ENCODE results near the gene METTL23. TPM values are rescaled to one million over a fixed set of nuclear protein-coding genes. Genes with fewer than 3 reads are reported as not detected.
"Not testable (repeated sequence)": the region's sequence is repeated elsewhere in the genome, so short reads cannot be mapped to it uniquely, and the experiment has no call there.

METTL23 gene
- polyA plus RNA-seq, 6 donors from 2014 or later = 119 to 177 (median 143) TPM

DNA sequence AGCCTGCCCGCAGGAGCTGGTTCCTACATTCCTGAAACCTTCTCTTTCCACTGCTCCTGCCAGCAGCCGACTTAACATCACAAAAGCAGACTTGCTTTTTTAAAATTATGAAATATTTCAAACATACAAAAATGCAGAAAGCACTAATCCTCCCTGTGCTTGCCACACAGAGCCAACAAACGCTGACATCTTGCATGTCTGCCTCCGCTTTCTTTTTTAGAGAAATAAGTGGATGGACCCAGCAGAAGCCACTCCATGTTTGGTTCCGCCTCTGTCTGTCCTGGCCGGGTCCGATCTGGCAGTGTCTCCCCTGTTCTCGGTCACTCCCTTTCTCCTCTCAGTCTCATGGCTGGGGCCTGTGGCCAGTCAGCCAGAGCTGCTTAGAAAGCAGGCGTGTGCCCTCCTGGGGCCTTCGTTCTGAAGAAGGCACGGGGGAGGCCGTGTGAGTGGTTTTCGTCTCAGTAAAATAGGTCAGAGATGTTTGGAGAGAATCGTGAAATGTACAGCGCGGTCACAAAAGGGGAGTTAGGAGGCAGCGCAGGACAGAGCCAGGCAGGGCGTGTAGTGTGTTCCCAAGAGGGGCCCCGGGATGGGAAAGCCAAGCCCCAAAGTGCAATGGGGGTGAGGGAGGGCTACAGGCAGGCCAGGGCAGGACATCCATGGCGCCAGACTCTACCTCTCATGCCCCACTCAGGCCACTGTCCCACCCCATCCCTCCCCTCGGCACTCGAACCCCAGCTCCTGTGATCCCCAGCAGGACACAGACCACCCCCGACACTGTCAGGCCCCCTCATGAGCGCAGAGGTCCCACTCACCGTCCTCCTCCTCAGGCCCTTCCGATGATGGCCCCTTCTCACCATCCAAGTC, 39.1 kb upstream of the METTL23 start:
- Mint-ChIP-seq H3K27ac (no peak overlapping the region), H3K9me3 (no peaks in the 10 kb centered on the region), H3K4me1 (peaks cover 0 to 4% (median 0%) of the 10 kb centered on the region in 3 donors), H3K36me3 (no peaks in the 10 kb centered on the region), H3K4me3 (no peak overlapping the region), H3K27me3 (peaks cover 0 to 7% (median 0%) of the 10 kb centered on the region in 3 donors)
- ATAC-seq (ENCODE audit: low read depth in 2 of 2) = no peak
- DNase-seq = no peak

- peaks cover 0 to 7% (median 0%) of the 10 kb centered on the region in 3 donors for H3K27me3 Mint-ChIP-seq
- H3K36me3 Mint-ChIP-seq = no peaks in the 10 kb centered on the region
- no peak overlapping the region for H3K27ac Mint-ChIP-seq
- no peak overlapping the region for H3K4me3 Mint-ChIP-seq
- ATAC-seq (ENCODE audit: low read depth in 2 of 2) (no peak), DNase-seq (no peak)
- H3K4me1 Mint-ChIP-seq = peaks cover 0 to 4% (median 0%) of the 10 kb centered on the region in 3 donors
- H3K9me3 Mint-ChIP-seq = no peaks in the 10 kb centered on the region
Measured at GRCh38 chr17:76688165-76688622, 38.4 kb upstream of the METTL23 start.

DNA sequence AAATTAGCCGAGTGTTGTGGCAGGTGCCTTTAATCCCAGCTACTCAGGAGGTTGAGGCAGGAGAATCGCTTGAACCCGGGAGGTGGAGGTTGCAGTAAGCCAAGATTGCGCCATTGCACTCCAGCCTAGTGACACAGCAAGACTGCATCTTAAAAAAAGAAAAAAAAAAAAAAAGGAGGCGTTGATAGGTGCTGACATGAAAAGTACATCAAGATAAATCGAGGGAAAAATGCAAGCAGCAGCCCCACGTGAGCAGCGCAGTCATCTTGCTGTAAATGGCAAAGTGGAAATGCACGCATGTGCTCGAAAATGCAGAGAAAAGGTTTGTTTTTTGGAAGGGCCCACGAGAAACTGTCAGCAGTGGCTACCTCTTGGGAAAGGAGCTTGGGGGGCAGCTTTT, 36.8 kb upstream of the METTL23 start:
- H3K4me1 Mint-ChIP-seq = peaks cover 0 to 4% (median 0%) of the 10 kb centered on the region in 3 donors
- ATAC-seq (ENCODE audit: low read depth in 2 of 2) (no peak), DNase-seq (no peak)
- H3K36me3 Mint-ChIP-seq = no peaks in the 10 kb centered on the region
- H3K27ac Mint-ChIP-seq = peak overlapping the region in 2 of 6 donors; percentile 16 to 47
- H3K27me3 Mint-ChIP-seq = peaks cover 0 to 7% (median 0%) of the 10 kb centered on the region in 3 donors
- H3K4me3 Mint-ChIP-seq = no peak overlapping the region
- no peaks in the 10 kb centered on the region for H3K9me3 Mint-ChIP-seq

- no peak for DNase-seq
- no peak for ATAC-seq (ENCODE audit: low read depth in 2 of 2)
- Mint-ChIP-seq H3K9me3 (no peaks in the 10 kb centered on the region), H3K4me3 (no peak overlapping the region), H3K27me3 (peaks cover 0 to 12% (median 0%) of the 10 kb centered on the region in 3 donors), H3K27ac (no peak overlapping the region), H3K4me1 (peaks cover 0 to 8% (median 0%) of the 10 kb centered on the region in 3 donors), H3K36me3 (no peaks in the 10 kb centered on the region)
Measured at GRCh38 chr17:76690596-76691280, 35.9 kb upstream of the METTL23 start.

- DNase-seq = no peak
- Mint-ChIP-seq H3K4me1 (peaks cover 2 to 12% (median 4%) of the 10 kb centered on the region in 3 donors), H3K27ac (no peak overlapping the region), H3K36me3 (no peaks in the 10 kb centered on the region), H3K9me3 (no peaks in the 10 kb centered on the region), H3K4me3 (no peak overlapping the region), H3K27me3 (peaks cover 0 to 18% (median 0%) of the 10 kb centered on the region in 3 donors)
- ATAC-seq (ENCODE audit: low read depth in 2 of 2) = no peak
Measured at GRCh38 chr17:76691379-76692191, 35.1 kb upstream of the METTL23 start.

DNA sequence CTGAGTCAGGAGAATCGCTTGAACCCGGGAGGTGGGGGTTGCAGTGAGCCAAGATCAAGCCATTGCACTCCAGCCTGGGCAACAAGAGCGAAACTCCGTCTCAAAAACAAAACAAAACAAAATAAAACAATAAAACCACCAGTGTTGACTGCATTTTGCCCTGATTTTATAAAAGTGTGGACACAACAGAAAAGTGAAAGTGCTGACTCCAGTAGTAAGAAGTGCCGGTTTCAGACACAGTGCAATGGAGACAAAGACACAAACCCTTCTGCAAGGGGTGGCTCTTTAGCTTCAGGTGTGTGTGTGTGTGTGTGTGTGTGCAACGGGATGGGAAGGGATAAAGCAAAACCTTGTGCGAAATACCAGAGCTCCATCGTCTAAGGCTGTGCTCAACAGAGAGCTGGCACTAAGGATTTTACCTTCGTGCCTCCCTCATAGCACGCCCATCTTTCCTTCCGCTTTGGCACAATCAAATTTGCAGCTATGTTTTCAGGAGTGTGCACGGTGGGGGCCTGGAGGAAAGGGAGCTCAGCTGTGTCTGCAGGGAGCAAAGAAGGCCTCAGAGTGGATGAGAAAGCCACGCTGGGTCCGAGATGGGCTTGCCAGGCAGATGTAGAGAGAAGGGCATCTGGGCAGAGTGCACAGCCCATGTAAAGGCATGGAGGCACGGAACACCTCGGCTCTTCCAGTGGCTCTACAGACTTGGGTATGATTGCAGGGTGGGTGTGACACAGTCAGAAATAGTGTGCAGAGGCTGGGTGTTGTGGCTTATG, 31.4 kb upstream of the METTL23 start:
- DNase-seq = no peak
- H3K9me3 Mint-ChIP-seq = no peaks in the 10 kb centered on the region
- peak overlapping the region in 3 of 6 donors; percentile 49 to 70 (median 60) for H3K27ac Mint-ChIP-seq
- peaks cover 0 to 34% (median 13%) of the 10 kb centered on the region in 3 donors for H3K27me3 Mint-ChIP-seq
- peaks cover 5 to 16% (median 15%) of the 10 kb centered on the region in 3 donors for H3K4me1 Mint-ChIP-seq
- H3K4me3 Mint-ChIP-seq = no peak overlapping the region
- no peaks in the 10 kb centered on the region for H3K36me3 Mint-ChIP-seq
- no peak for ATAC-seq (ENCODE audit: low read depth in 2 of 2)

- peaks cover 0 to 34% (median 13%) of the 10 kb centered on the region in 3 donors for H3K27me3 Mint-ChIP-seq
- DNase-seq = no peak
- peak overlapping the region in 1 of 8 donors; percentile 23 for H3K4me3 Mint-ChIP-seq
- H3K36me3 Mint-ChIP-seq = no peaks in the 10 kb centered on the region
- no peaks in the 10 kb centered on the region for H3K9me3 Mint-ChIP-seq
- ATAC-seq (ENCODE audit: low read depth in 2 of 2) = no peak
- peaks cover 5 to 16% (median 15%) of the 10 kb centered on the region in 3 donors for H3K4me1 Mint-ChIP-seq
- peak overlapping the region in 3 of 6 donors; percentile 9 to 77 (median 11) for H3K27ac Mint-ChIP-seq
Measured at GRCh38 chr17:76696763-76697701, 29.6 kb upstream of the METTL23 start.

DNA sequence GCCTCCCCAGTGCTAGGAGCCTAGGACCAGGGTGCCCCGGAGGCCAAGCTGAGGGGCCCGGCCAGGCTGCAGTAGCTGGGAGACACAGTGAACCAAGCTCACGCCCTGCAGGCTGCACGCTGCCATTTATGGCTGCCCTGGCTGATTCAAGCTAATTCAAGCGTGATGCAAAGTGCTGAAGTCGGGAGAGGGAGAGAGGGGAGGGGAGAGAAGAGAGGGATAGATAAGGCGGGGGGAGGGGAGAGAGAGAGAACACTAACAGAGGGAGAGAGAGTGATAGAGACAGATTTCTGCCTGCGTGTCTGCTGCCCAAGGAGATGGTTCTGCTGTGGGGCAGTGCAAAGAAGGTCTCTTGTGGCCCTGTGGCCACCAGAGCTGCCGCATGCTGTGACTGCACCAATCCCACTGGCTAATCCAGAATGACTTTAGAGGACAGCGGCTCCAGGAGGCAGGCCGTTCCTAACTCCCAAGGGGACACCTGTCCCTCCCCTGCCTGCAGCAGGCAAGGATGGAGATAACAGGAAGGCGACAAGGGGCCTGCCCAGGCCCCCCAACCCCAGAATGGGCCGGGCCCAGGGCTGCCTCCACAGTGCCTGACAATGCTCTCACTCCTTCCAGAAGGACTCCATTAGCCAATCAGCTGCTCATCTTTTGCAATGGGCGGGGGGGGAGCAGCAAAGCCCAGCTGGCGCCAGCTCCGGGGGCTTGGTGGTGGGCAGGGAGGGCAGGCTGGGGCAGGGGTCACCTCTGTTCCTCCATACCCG, 28.8 kb upstream of the METTL23 start:
- H3K27me3 Mint-ChIP-seq = peaks cover 0 to 34% (median 13%) of the 10 kb centered on the region in 3 donors
- DNase-seq = no peak
- H3K36me3 Mint-ChIP-seq = no peaks in the 10 kb centered on the region
- H3K9me3 Mint-ChIP-seq = no peaks in the 10 kb centered on the region
- no peak for ATAC-seq (ENCODE audit: low read depth in 2 of 2)
- peaks cover 5 to 16% (median 15%) of the 10 kb centered on the region in 3 donors for H3K4me1 Mint-ChIP-seq
- H3K27ac Mint-ChIP-seq = peak overlapping the region in 1 of 6 donors; percentile 32
- H3K4me3 Mint-ChIP-seq = no peak overlapping the region

DNA sequence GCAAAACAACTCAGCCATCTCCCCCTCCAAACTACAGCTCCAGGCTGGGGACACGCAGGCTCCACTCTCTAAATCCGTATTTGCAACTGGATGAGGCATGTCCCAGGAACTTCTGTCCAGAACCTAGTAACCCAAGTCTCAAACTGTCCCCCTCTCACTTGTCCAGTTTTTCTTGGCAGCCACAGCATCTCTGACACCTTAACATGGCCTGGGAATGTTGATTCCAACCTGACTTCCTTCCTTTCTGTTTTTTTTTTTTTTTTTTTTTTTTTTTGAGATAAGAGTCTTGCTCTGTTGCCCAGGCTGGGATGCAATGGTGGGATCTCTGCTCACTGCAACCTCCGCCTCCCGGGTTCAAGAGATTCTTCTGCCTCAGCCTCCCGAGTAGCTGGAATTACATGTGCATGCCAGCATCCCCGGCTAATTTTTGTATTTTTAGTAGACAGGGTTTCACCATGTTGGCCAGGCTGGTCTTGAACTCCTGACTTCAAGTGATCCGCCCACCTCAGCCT, 28.1 kb upstream of the METTL23 start:
- Mint-ChIP-seq H3K4me1 (peaks cover 5 to 16% (median 15%) of the 10 kb centered on the region in 3 donors), H3K4me3 (peak overlapping the region in 1 of 8 donors; percentile 47), H3K27me3 (peaks cover 0 to 34% (median 13%) of the 10 kb centered on the region in 3 donors)
- H3K9me3 Mint-ChIP-seq; H3K27ac Mint-ChIP-seq; H3K36me3 Mint-ChIP-seq; DNase-seq; ATAC-seq (ENCODE audit: low read depth in 2 of 2): not testable (repeated sequence)

- Mint-ChIP-seq H3K4me3 (no peak overlapping the region), H3K27me3 (peaks cover 0 to 34% (median 13%) of the 10 kb centered on the region in 3 donors), H3K27ac (peak overlapping the region in 1 of 6 donors; percentile 34), H3K36me3 (no peaks in the 10 kb centered on the region), H3K9me3 (no peaks in the 10 kb centered on the region), H3K4me1 (peaks cover 5 to 16% (median 15%) of the 10 kb centered on the region in 3 donors)
- DNase-seq (no peak), ATAC-seq (ENCODE audit: low read depth in 2 of 2) (no peak)
Measured at GRCh38 chr17:76700270-76700616, 26.4 kb upstream of the METTL23 start.

Measured in naive B cell (primary cell).